GM12872 (cell line): ENCODE measurements around the gene CD2AP.

Source experiments
- CTCF ChIP-seq: IDR thresholded peaks from 3 replicates; pipeline ENCODE4 v1.5.1; 2011; ENCODE audit warnings: low read depth, mild to moderate bottlenecking, low read length, moderate library complexity; ENCODE audit not compliant: insufficient read depth

The CD2AP gene

GRCh38 chr6:47481806-47482205 lies 4.2 kb downstream of the CD2AP start:
- TF ChIP-seq CTCF, result no peak

GRCh38 chr6:47483516-47483852 lies 5.9 kb downstream of the CD2AP start:
- no peak for TF ChIP-seq CTCF

GRCh38 chr6:47483853-47484546 lies 6.4 kb downstream of the CD2AP start:
- no peak for TF ChIP-seq CTCF

- no peak for TF ChIP-seq CTCF
These were observed 7.0 kb downstream of the CD2AP start for GRCh38 chr6:47484616-47485015.

- TF ChIP-seq CTCF, result no peak
These were observed 7.5 kb downstream of the CD2AP start for GRCh38 chr6:47485083-47485482.

- TF ChIP-seq CTCF, result no peak
These were observed 8.0 kb downstream of the CD2AP start for GRCh38 chr6:47485491-47486135.

GRCh38 chr6:47489995-47490394 lies 12.4 kb downstream of the CD2AP start:
- no peak for TF ChIP-seq CTCF
